Hematopoietic multipotent progenitor cell treated with erythropoietin and hydrocortisone succinate and interleukin-3 and kit ligand, for 15 days (in vitro differentiated cells): ENCODE results near the gene F12.

ENCODE experiments used
- DNase-seq: peaks from one replicate; pipeline ENCODE4 v3.0.0-alpha.2; 2015; ENCODE audit warnings: low spot score

F12 gene

GRCh38 chr5:177409043-177409801 lies at the start of gene F12:
F12 (minus strand) TSS chr5:177409564; CDS start chr5:177409527, 37 bp downstream.
- DNase-seq = no peak

GRCh38 chr5:177458912-177459350 lies 49.6 kb upstream of the F12 start:
- no peak for DNase-seq

GRCh38 chr5:177457852-177458681 lies 48.7 kb upstream of the F12 start:
- no peak for DNase-seq

- DNase-seq = peak; percentile 87
Measured at GRCh38 chr5:177456976-177457851, 47.9 kb upstream of the F12 start.

GRCh38 chr5:177456591-177456964 lies 47.2 kb upstream of the F12 start:
- DNase-seq = no peak

- peak; percentile 90 for DNase-seq
Measured at GRCh38 chr5:177455661-177456590, 46.6 kb upstream of the F12 start.

GRCh38 chr5:177455036-177455660 lies 45.8 kb upstream of the F12 start:
- DNase-seq = peak; percentile 81

GRCh38 chr5:177454397-177455035 lies 45.2 kb upstream of the F12 start:
- DNase-seq = peak; percentile 89

GRCh38 chr5:177453852-177454396 lies 44.6 kb upstream of the F12 start:
- DNase-seq = no peak

GRCh38 chr5:177452688-177453638 lies 43.6 kb upstream of the F12 start:
- no peak for DNase-seq

- no peak for DNase-seq
Measured at GRCh38 chr5:177450667-177451424, 41.5 kb upstream of the F12 start.

- DNase-seq = no peak
Measured at GRCh38 chr5:177449140-177450061, 40.0 kb upstream of the F12 start.

GRCh38 chr5:177448244-177448950 lies 39.0 kb upstream of the F12 start:
- DNase-seq = no peak

- DNase-seq = no peak
Measured at GRCh38 chr5:177447611-177448243, 38.4 kb upstream of the F12 start.

GRCh38 chr5:177447066-177447610 lies 37.8 kb upstream of the F12 start:
- DNase-seq = no peak
